Activated CD4-positive, alpha-beta T cell treated with anti-CD3 and anti-CD28 coated beads, Interleukin-2, amount 10 ng/mL, durations not matched to agents 7 days and 5 days (primary cell): ENCODE data around the gene NPHS1. TPM values are rescaled to one million over a fixed set of nuclear protein-coding genes. Genes with fewer than 3 reads are reported as not detected.
"Not testable (repeated sequence)": the region's sequence is repeated elsewhere in the genome, so short reads cannot be mapped to it uniquely, and the experiment has no call there.

Source experiments
- CTCF ChIA-PET: fragments of 350-600 bp; sonication (Branson Sonifier 250); formaldehyde crosslinking; loops from one replicate; lab custom pipeline; 2021; ENCODE audit warnings: antibody characterized with exemption; lab: Charles Lee
- POLR2A ChIA-PET: fragments of 350-600 bp; sonication (Branson Sonifier 250); formaldehyde crosslinking; loops from one replicate; lab custom pipeline; 2021; ENCODE audit warnings: antibody characterized with exemption; lab: Charles Lee
- DNase-seq: peaks from one replicate; pipeline ENCODE4 v3.0.0-alpha.2; 2020
- H3K27ac Mint-ChIP-seq: one replicate; pipeline ENCODE4 v1.8.0; 2021; ENCODE audit warnings: mild to moderate bottlenecking, moderate library complexity, mixed read lengths
- H3K27me3 Mint-ChIP-seq: one replicate; pipeline ENCODE4 v1.8.0; 2021; ENCODE audit warnings: mixed read lengths
- H3K36me3 Mint-ChIP-seq: one replicate; pipeline ENCODE4 v1.8.0; 2021; ENCODE audit warnings: low read depth, mixed read lengths
- H3K4me1 Mint-ChIP-seq: one replicate; pipeline ENCODE4 v1.8.0; 2021; ENCODE audit warnings: mixed read lengths
- H3K4me3 Mint-ChIP-seq: one replicate; pipeline ENCODE4 v1.8.0; 2021; ENCODE audit warnings: mild to moderate bottlenecking, moderate library complexity, mixed read lengths
- H3K9me3 Mint-ChIP-seq: one replicate; pipeline ENCODE4 v1.8.0; 2021; ENCODE audit warnings: mixed read lengths
- total RNA-seq, 2 experiments: library from RNA; stranded (reverse); gene quantifications; one replicate each; pipeline ENCODE4 v1.2.3, GENCODE V29; 2021

NPHS1 gene
- total RNA-seq, 2 experiments from 2014 or later: not detected

DNA sequence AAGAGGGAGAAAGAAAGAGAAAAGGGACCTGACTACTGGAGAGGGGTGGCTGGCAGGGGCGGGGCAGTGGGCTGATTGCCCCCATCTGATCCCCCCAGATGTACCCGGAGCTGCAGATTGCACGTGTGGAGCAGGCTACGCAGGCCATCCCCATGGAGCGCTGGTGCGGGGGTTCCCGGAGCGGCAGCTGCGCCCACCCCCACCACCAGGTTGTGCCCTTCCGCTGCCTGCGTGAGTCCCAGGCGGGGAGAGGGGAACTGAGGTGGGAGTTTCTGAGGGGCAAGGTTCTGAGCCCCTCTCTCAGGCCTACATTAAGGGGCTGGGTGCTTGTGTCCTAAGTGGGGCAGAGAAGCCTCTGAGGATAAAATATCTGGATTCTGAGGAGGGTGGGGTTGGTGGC, 18.5 kb upstream of the NPHS1 start:
- H3K36me3 Mint-ChIP-seq: no peaks in the 10 kb centered on the region
- peaks cover 28% of the 10 kb centered on the region for H3K27me3 Mint-ChIP-seq
- CTCF ChIA-PET: interaction anchor here (0.9 to 1.6 kb wide), 4 partner anchors 9 to 170 kb away, joined by 3 to 6 read pairs (median 4); partner anchors contain the start of gene KIRREL2
- H3K4me1 Mint-ChIP-seq: peaks cover 18% of the 10 kb centered on the region
- H3K4me3 Mint-ChIP-seq: no peak overlapping the region
- H3K9me3 Mint-ChIP-seq: peaks cover 3% of the 10 kb centered on the region
- POLR2A ChIA-PET: no interaction called here
- no peak for DNase-seq
- no peak overlapping the region for H3K27ac Mint-ChIP-seq

DNA sequence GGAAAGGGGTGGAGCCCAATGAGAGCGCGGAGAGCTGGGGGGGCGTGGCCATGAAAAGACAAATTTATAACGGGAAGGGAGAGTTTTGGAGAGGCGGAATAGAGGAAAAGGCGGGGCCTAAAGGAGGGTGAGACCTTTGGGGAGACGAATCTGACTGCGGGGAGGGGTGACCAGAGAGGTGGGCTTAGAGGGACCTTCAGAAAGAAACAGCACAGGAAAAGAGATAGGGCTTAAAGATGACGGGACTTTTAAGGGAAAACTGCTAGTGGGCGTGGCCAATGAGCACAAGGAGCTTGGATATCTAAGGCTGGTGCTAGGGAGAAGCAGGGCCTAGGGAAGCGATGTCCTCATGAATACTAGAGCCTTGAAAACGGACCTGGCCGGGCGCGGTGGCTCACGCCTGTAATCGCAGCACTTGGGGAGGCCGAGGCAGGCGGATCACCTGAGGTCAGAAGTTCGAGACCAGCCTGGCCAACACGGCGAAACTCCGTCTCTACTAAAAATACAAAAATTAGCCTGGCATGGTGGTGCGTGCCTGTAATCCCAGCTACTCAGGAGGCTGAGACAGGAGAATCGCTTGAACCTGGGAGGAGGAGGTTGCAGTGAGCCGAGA, 17.9 kb upstream of the NPHS1 start:
- POLR2A ChIA-PET: not testable (repeated sequence)
- DNase-seq: peak; percentile 64

DNA sequence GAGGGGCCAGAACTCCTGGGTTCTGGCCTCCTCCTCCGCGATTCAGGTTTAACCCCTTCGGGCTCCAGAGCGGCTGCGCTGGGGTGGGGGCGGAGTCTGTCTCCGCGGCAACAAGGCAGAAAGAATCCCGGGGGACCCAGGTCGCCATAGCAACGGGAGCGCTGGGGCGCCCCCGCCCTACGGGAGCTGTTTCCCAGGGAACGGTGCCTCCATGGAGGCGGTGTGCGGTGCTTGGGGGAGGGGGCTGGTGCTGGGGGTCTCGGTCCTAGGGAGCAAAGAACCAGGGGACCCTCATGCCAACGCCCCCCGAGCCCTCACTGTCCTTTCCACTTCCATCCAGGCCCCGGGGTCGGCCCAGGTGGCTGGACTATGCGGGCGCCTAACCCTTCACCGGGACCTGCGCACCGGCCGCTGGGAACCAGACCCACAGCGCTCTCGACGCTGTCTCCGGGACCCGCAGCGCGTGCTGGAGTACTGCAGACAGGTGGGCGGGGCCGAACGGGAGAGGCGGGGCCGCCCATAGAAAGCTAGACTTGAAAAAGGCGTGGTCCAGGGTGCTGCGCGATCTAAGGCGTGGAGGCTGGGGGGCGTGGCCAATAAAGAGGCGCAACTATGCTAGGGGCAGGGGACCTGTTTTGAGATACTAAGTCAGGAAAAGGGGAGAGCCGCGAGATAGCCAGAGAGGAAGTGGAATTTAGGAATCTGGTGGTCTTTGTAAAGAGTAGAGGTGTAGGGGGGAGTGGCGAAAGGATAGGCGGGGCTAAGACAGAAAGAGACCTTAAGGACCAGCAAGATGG, 17.2 kb upstream of the NPHS1 start:
- Mint-ChIP-seq H3K9me3 (peaks cover 3% of the 10 kb centered on the region), H3K4me1 (peaks cover 18% of the 10 kb centered on the region), H3K4me3 (peak overlapping the region; percentile 66), H3K27ac (peak overlapping the region; percentile 57), H3K27me3 (peaks cover 33% of the 10 kb centered on the region), H3K36me3 (no peaks in the 10 kb centered on the region)
- DNase-seq: peak; percentile 86
- ChIA-PET CTCF (interaction anchor here (0.8 to 1.6 kb wide), 5 partner anchors 10 to 62 kb away, joined by 3 to 6 read pairs (median 5); partner anchors contain the start of gene KIRREL2), POLR2A (no interaction called here)

More for the DNA sequence above, 17.9 kb upstream of the NPHS1 start:
- Mint-ChIP-seq H3K27me3 (peaks cover 33% of the 10 kb centered on the region), H3K4me1 (peaks cover 18% of the 10 kb centered on the region), H3K4me3 (peak overlapping the region; percentile 66)
- CTCF ChIA-PET: interaction anchor here (0.8 to 1.6 kb wide), 5 partner anchors 9 to 169 kb away, joined by 3 to 6 read pairs (median 4); partner anchors contain the start of gene KIRREL2
- not testable (repeated sequence) for H3K36me3 Mint-ChIP-seq, H3K9me3 Mint-ChIP-seq, H3K27ac Mint-ChIP-seq

DNA sequence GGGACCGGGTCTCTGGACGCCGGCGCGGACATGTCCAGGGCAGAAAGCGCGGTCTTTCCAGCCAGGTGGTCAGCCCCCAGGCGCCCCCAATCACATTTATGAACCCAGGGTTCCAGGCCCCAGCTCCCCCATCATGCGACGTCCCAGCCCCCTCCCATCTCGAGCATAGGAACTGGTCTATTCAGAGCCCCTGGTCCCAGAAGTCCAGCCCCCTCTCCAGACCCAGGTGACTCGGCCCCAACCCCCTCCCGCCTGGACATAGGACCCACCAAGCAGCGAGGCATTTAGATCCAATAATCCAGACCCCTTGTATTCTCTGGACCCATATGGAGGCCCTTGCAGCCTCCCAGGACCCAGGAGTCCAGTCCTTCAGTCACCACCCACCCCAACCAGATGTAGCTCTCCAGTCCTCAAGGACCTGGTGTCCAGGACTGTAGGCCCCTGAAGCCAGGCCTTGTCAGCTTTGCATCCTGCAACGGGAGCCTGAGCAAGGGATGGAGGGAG, 16.6 kb upstream of the NPHS1 start:
- no peak overlapping the region for H3K27ac Mint-ChIP-seq
- no peak for DNase-seq
- peaks cover 18% of the 10 kb centered on the region for H3K4me1 Mint-ChIP-seq
- H3K9me3 Mint-ChIP-seq: peaks cover 3% of the 10 kb centered on the region
- H3K27me3 Mint-ChIP-seq: peaks cover 36% of the 10 kb centered on the region
- H3K4me3 Mint-ChIP-seq: peak overlapping the region; percentile 52
- ChIA-PET POLR2A (no interaction called here), CTCF (interaction anchor here (0.6 to 1.6 kb wide), 2 partner anchors 9 to 62 kb away, joined by 3 to 5 read pairs; no protein-coding TSS in a partner anchor)
- H3K36me3 Mint-ChIP-seq: no peaks in the 10 kb centered on the region

DNA sequence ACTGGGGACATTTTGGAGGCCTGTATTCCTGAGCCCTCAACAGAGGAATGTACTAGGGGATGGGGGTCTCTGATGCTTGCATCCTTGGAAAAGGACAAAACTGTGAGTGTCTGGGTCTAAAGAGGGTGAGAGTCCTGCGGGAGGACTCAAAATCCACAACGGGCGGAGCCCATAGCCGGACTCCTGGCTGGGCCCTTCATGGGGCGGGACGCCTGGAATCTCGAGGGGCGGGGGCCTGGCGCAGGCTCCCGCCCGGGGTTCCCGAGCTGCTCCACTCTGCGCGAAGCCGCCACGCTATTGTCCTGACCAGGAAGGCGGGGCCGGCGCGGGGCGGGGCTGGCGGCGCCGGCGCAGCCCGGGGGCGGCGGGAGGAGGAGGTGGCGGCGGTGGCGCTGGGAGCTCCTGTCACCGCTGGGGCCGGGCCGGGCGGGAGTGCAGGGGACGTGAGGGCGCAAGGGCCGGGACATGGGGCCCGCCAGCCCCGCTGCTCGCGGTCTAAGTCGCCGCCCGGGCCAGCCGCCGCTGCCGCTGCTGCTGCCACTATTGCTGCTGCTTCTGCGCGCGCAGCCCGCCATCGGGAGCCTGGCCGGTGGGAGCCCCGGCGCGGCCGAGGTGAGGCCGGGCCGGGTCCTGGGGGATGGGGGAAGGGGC, 16.0 kb upstream of the NPHS1 start, which contains the start of gene APLP1:
Gene APLP1 (plus strand): TSS at position 403 of the 651 bp plus-strand sequence. CDS start 63 bp downstream, at position 466.
- Mint-ChIP-seq H3K27me3 (peaks cover 37% of the 10 kb centered on the region), H3K4me1 (peaks cover 18% of the 10 kb centered on the region), H3K36me3 (no peaks in the 10 kb centered on the region), H3K4me3 (peak within 1 kb of the TSS; percentile 52), H3K9me3 (peaks cover 3% of the 10 kb centered on the region), H3K27ac (no peak within 1 kb of the TSS)
- CTCF ChIA-PET: interaction anchor here (0.6 to 1.6 kb wide), 2 partner anchors 9 to 63 kb away, joined by 3 to 5 read pairs; no protein-coding TSS in a partner anchor
- DNase-seq: peak; percentile 59
- POLR2A ChIA-PET: no interaction called here

DNA sequence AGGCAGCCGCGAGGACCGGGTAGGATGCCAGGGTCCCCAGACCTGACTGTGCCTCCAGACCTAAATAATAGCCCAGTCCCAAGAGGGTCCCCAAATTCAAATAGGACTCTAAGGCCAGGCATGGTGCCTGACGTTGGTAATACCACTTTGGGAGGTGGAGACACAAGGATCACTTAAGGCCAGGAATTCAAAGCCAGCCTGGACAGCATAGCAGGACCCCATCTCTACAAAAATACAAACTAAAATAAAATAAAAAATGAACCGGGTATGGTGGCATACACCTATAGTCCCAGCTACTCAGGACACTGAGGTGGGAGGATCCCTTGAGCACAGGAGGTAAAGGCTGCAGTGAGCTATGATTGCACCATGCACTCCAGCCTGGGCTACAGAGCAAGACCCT, 10.7 kb upstream of the NPHS1 start:
- ChIA-PET CTCF (no interaction called here), POLR2A (no interaction called here)
- H3K4me3 Mint-ChIP-seq: no peak overlapping the region
- no peaks in the 10 kb centered on the region for H3K36me3 Mint-ChIP-seq
- no peak overlapping the region for H3K27ac Mint-ChIP-seq
- H3K9me3 Mint-ChIP-seq: no peaks in the 10 kb centered on the region
- H3K4me1 Mint-ChIP-seq: peaks cover 5% of the 10 kb centered on the region
- no peak for DNase-seq
- peaks cover 64% of the 10 kb centered on the region for H3K27me3 Mint-ChIP-seq

DNA sequence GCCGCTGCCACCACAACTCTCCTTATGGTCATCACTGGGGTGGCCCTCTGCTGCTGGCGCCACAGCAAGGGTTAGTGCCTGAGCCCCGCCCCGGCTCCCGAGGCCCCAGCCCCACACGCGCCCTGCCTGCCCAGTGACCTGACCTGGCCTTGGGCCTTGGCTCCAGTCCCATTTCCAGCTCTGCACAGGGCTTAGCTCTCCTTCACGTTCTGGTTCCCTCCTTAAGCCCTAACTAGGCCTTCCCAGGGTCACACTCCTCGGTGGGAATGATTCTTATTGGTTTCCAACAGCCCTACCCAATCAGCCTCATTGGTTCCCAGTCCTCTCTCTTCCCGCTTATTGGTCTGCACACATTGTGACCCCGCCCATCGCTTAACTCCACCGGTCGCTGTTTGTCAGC, 10.2 kb upstream of the NPHS1 start:
- Mint-ChIP-seq H3K9me3 (no peaks in the 10 kb centered on the region), H3K36me3 (no peaks in the 10 kb centered on the region), H3K4me3 (no peak overlapping the region), H3K27ac (no peak overlapping the region), H3K4me1 (peaks cover 3% of the 10 kb centered on the region), H3K27me3 (peaks cover 62% of the 10 kb centered on the region)
- ChIA-PET POLR2A (no interaction called here), CTCF (no interaction called here)
- no peak for DNase-seq

DNA sequence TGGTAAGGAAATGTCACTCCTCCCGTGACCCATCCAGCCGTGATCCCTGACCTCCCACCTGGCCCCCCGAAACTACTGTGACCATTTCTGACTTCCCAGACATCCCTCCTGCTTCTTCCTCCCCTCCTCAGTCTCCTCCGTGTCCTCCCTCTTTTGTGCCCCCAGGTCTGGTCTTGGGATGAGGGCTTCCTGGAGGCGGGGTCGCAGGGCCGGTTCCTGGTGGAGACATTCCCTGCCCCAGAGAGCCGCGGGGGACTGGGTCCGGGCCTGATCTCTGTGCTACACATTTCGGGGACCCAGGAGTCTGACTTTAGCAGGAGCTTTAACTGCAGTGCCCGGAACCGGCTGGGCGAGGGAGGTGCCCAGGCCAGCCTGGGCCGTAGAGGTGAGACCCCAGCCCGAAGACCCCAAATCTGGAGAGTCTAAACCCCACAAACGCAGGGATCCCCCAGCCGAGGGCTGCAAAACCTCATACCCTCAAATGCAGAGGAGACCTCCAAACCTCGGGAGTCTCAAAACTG, 9.4 kb upstream of the NPHS1 start:
- Mint-ChIP-seq H3K27ac (no peak overlapping the region), H3K27me3 (peaks cover 63% of the 10 kb centered on the region), H3K4me3 (no peak overlapping the region), H3K4me1 (peaks cover 10% of the 10 kb centered on the region), H3K36me3 (no peaks in the 10 kb centered on the region), H3K9me3 (no peaks in the 10 kb centered on the region)
- DNase-seq: no peak
- ChIA-PET CTCF (no interaction called here), POLR2A (no interaction called here)

DNA sequence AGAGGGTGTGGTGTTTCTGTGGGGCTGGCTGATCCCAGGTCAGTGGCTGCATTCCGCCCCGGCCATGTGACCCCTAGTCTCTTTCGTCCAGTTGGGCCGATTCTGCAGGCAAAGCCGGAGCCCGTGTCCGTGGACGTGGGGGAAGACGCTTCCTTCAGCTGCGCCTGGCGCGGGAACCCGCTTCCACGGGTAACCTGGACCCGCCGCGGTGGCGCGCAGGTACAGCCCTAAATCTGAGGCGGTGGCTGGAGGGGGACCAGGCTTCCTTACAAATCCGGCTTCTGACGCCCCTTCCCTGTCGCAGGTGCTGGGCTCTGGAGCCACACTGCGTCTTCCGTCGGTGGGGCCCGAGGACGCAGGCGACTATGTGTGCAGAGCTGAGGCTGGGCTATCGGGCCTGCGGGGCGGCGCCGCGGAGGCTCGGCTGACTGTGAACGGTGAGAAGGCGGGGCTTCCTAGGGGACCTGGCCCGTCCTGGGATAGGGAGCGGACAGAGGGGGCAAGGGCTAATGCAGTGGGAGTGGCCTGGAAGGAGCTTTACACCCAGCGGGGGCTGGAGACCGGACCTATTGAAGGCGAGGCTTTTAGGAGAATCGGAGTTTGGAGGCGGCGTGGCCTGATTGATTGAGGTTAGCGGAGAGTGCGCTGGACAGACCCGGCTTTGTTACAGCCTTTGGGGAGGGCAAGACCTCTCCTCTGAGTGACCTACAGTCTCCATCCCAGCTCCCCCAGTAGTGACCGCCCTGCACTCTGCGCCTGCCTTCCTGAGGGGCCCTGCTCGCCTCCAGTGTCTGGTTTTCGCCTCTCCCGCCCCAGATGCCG, 8.7 kb upstream of the NPHS1 start:
- no peak for DNase-seq
- peaks cover 10% of the 10 kb centered on the region for H3K4me1 Mint-ChIP-seq
- no peaks in the 10 kb centered on the region for H3K36me3 Mint-ChIP-seq
- ChIA-PET POLR2A (no interaction called here), CTCF (no interaction called here)
- no peaks in the 10 kb centered on the region for H3K9me3 Mint-ChIP-seq
- no peak overlapping the region for H3K27ac Mint-ChIP-seq
- peaks cover 58% of the 10 kb centered on the region for H3K27me3 Mint-ChIP-seq
- no peak overlapping the region for H3K4me3 Mint-ChIP-seq

DNA sequence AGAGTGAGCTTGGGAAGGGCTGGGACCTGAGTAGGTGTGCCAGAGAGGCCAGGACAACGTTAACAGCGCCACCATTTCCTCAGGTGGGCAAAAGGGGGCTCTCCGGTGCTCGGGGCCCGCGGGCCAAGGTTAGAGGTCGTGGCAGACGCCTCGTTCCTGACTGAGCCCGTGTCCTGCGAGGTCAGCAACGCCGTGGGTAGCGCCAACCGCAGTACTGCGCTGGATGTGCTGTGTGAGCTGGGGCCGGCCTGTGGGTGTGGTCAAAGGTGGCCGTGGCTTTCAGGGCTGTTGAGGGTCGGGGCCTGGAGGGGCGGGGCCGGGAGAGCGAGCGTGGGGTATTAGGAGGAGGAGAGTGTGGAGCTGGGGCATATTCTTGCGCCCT, 8.1 kb upstream of the NPHS1 start:
- no peaks in the 10 kb centered on the region for H3K9me3 Mint-ChIP-seq
- H3K4me1 Mint-ChIP-seq: peaks cover 10% of the 10 kb centered on the region
- ChIA-PET CTCF (no interaction called here), POLR2A (no interaction called here)
- H3K27me3 Mint-ChIP-seq: peaks cover 59% of the 10 kb centered on the region
- no peak overlapping the region for H3K4me3 Mint-ChIP-seq
- no peak overlapping the region for H3K27ac Mint-ChIP-seq
- DNase-seq: no peak
- H3K36me3 Mint-ChIP-seq: no peaks in the 10 kb centered on the region

DNA sequence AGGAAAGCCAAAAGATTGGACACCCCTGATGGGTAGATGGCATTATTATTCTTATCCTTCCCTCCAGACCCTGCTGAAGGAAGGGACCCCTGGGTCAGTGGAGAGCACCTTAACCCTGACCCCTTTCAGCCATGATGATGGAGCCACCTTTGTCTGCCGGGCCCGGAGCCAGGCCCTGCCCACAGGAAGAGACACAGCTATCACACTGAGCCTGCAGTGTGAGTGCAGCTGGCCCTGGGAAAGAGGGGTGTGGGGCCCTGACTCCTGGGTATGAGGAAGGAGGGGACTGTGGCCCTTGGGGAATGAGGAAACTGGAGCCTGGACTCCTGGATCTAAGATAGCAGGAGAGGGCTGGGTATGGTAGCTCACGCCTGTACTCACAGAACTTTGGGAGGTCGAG, 7.1 kb upstream of the NPHS1 start:
- POLR2A ChIA-PET: no interaction called here
- H3K4me3 Mint-ChIP-seq: no peak overlapping the region
- DNase-seq: no peak
- H3K27me3 Mint-ChIP-seq: peaks cover 66% of the 10 kb centered on the region
- H3K9me3 Mint-ChIP-seq: no peaks in the 10 kb centered on the region
- H3K4me1 Mint-ChIP-seq: peaks cover 10% of the 10 kb centered on the region
- H3K27ac Mint-ChIP-seq: no peak overlapping the region
- no peaks in the 10 kb centered on the region for H3K36me3 Mint-ChIP-seq
- CTCF ChIA-PET: interaction anchor here (1.0 to 1.5 kb wide), 2 partner anchors 9 to 49 kb away, joined by 5 read pairs; partner anchors contain the start of genes APLP1 and TYROBP

DNA sequence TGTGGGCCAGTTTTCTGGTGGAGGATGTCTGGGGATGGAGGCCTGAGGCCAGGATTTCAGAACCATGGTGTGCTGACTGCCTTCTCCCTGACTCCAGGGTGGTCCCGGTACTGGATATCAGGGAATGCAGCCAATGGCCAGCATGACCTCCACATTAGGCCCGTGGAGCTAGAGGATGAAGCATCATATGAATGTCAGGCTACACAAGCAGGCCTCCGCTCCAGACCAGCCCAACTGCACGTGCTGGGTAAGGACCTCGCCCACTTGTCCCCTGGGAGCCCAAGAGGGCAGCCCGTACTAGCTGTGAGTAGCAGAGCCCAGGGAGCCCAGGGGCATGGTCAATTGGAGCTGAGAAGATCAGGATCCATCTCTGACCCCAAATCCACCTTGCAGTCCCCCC, 6.0 kb upstream of the NPHS1 start:
- Mint-ChIP-seq H3K36me3 (no peaks in the 10 kb centered on the region), H3K4me3 (no peak overlapping the region), H3K4me1 (peaks cover 10% of the 10 kb centered on the region), H3K27ac (no peak overlapping the region), H3K9me3 (no peaks in the 10 kb centered on the region), H3K27me3 (peaks cover 64% of the 10 kb centered on the region)
- ChIA-PET CTCF (interaction anchor here (1.5 kb wide), 1 partner anchor 50 kb away, joined by 5 read pairs; the partner anchor contains the start of gene TYROBP), POLR2A (no interaction called here)
- no peak for DNase-seq
